GM12864 (cell line): ENCODE data around the gene KSR2.

ENCODE experiments used
- DNase-seq: peaks from one replicate; pipeline ENCODE4 v3.0.0-alpha.2; 2011; ENCODE audit warnings: low read depth
- H3K4me3 ChIP-seq: 2 replicates; pipeline ENCODE4 v1.5.1; 2011; ENCODE audit warnings: mild to moderate bottlenecking, low read depth, low read length, control low read depth
- TF ChIP-seq, protein P1 (sequence below): IDR thresholded peaks from 2 replicates; pipeline ENCODE4 v1.5.1; 2011; ENCODE audit warnings: low read depth, mild to moderate bottlenecking, moderate library complexity, low read length, control low read depth, inconsistent platforms; ENCODE audit errors: missing control alignments

The KSR2 gene

DNA sequence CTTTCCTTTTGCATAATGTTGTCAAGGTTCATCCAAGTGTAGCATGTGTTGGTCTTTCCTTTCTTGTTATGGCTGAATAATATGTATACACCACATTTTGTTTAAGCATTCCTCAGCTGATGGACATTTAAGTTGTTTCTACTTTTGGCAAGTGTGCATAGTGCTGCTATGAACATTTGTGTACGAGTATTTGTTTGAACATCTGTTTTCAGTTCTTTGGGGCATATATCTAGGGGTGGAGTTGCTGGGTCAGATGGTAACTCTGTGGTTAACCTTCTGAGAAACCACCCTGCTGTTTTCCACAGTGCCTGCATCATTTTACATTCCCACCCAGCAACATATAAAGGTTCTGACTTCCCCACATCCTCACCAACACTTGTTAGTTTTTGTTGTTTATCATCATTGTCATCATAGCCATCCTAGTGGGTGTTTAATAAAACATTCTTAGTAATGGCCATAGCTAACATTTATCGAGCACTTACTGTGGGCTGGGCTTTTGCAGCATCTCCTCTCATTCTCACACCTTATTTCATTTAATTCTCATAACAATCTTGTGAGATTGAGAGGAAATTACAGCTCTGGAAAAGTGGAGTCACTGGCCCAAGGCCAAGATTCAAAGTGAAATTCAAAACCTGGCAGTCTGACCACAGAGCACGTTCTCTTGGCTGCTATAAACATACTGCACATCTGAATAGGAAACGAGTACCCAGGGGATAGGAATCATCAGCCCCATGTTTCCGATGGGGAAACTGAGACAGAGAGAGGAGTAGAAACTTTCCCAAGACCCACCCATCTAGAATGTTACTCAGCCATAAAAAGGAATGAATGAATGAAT lies 193.6 kb downstream of the KSR2 start:
- TF ChIP-seq, protein P1, sequence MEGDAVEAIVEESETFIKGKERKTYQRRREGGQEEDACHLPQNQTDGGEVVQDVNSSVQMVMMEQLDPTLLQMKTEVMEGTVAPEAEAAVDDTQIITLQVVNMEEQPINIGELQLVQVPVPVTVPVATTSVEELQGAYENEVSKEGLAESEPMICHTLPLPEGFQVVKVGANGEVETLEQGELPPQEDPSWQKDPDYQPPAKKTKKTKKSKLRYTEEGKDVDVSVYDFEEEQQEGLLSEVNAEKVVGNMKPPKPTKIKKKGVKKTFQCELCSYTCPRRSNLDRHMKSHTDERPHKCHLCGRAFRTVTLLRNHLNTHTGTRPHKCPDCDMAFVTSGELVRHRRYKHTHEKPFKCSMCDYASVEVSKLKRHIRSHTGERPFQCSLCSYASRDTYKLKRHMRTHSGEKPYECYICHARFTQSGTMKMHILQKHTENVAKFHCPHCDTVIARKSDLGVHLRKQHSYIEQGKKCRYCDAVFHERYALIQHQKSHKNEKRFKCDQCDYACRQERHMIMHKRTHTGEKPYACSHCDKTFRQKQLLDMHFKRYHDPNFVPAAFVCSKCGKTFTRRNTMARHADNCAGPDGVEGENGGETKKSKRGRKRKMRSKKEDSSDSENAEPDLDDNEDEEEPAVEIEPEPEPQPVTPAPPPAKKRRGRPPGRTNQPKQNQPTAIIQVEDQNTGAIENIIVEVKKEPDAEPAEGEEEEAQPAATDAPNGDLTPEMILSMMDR: no peak
- H3K4me3 ChIP-seq: no peak overlapping the region
- DNase-seq: no peak

DNA sequence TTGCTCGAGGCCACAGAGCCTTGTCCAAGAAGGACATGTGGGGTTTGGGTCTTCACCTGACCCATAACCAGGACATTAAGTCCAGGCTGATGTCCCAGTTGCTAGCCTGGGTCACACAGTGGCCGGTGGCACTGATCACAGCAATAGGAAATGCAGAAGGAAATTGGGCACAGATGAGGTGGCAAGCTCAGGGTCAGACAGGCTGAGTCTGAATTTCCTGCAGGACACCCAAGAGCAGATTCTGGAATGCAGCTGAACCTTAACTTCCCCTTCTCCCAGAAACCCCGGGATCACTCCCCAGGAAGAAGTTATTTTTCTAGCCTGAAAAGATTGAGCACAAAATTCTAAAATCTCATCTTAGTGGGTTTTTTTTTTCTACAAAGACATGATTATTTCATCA lies 199.9 kb downstream of the KSR2 start:
- H3K4me3 ChIP-seq: no peak overlapping the region
- TF ChIP-seq, protein P1: no peak
- no peak for DNase-seq

DNA sequence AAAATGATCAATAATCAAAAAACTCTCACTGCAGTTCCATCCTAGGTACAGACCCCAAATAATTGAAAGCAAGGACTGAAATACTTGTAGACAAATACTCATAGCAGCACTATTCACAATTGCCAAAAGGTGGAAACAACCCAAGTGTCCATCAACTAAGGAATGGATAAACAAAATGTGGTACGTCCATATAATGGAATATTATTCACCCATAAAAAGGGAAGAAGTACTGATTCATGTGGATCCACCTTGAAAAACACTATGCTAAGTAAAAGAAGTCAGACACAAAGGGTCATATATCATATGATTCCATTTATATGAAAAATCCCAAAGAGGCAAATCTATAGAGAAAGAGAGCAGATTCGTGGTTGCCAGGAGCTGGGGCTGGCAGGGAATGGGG lies 202.8 kb downstream of the KSR2 start:
- TF ChIP-seq, protein P1: no peak
- no peak for DNase-seq
- no peak overlapping the region for H3K4me3 ChIP-seq

DNA sequence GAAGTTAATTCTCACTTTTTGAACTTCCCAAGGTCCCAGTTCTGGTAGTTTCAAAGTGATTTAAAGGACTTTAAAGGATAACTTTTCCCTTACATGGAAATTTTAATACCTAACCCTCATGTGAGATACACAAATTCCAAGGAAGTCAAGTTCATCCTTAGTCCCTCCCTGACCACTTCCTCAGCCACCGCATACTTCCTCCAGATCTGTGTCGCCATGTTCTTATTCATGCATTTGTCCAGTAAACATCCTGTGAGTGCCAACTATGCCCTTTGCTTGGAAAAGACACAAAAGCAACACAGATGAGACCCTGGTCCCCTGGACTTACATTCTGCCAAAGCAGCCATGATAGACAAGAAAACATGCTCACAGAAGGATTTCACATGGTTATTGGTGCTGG lies 206.6 kb downstream of the KSR2 start:
- H3K4me3 ChIP-seq: no peak overlapping the region
- no peak for DNase-seq
- TF ChIP-seq, protein P1: no peak

DNA sequence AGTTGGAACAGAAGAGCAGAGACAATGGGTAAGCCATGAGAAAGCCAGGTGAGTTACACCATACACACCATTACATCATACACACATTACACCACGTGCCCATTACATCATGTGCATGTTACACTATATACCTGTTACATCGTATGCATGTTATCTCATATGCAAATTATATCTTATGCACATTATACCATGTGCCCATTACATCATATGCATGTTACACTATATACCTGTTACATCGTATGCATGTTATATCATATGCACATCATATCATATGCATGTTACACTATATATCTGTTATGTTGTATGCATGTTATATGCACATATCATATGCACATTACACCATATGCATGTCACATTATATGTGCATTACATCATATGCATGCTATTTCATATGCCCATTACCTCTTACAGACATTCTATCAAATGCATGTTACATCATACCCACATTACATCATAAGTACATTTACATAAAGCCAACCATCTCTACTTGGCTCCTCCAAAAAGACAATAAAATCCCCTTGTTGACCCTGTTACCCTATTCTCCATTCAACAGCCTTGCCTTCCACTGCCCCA lies 207.2 kb downstream of the KSR2 start:
- TF ChIP-seq, protein P1: no peak
- no peak overlapping the region for H3K4me3 ChIP-seq
- DNase-seq: no peak

DNA sequence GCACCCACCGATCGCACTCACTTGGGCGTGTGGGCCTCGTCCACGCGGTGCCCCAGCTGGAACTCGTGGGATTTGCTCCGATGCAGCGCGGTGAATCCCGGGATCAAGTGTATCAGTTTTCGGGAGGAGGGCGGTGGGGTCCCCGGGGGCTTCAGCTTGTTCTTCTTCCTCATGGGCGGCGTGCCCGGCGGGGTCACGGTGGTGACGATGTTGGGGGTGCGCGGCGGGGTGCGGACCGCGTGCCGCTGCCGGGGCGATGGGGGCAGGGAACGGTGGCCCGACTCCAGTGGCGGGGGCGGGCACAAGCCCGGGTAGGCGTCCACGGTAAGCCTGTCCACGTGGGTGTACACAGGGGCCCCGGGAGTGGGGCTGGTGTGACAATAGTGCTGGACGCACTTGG lies 207.8 kb downstream of the KSR2 start:
- TF ChIP-seq, protein P1: no peak
- DNase-seq: no peak
- no peak overlapping the region for H3K4me3 ChIP-seq

DNA sequence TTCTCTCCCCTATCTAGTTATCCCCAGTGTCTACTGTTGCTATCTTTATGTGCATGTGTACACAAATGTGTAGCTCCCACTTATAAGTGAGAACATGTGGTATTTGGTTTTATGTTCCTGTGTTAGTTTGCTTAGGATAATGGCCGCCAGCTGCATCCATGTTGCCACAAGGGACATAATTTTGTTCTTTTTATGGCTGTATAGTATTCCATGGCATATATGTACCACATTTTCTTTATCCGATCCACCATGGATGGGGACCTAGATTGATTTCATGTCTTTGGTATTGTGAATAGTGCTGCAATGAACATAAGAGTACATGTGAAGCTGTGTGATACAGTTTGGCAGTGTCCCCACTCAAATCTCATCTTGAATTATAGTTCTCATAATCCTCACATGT lies 218.1 kb downstream of the KSR2 start:
- TF ChIP-seq, protein P1: no peak
- H3K4me3 ChIP-seq: no peak overlapping the region
- DNase-seq: no peak
